Coronary artery (tissue), 2 donors: Measurements from ENCODE around the gene MYO1B.

ENCODE experiments used
- DNase-seq: peaks from one replicate; pipeline ENCODE4 v3.0.0-alpha.2; 2017; ENCODE audit warnings: low spot score
- H3K27ac ChIP-seq, 2 donors: fragments of 200-600 bp; sonication (generic); one replicate each; pipeline ENCODE4 v1.5.1; 2016 to 2019
- H3K4me3 ChIP-seq: fragments of 200-600 bp; sonication (generic); 2 replicates; pipeline ENCODE4 v1.5.1; 2016; ENCODE audit warnings: mild to moderate bottlenecking, moderate library complexity
- CTCF ChIP-seq: fragments of 200-600 bp; sonication (generic); IDR thresholded peaks from one replicate; pipeline ENCODE4 v1.5.1; 2019; ENCODE audit warnings: antibody characterized with exemption

The MYO1B gene

GRCh38 chr2:191341436-191341835, 96.2 kb downstream of the MYO1B start:
- no peak for TF ChIP-seq CTCF
- H3K4me3 ChIP-seq = no peak overlapping the region
- no peak for DNase-seq

GRCh38 chr2:191343796-191344338, 98.7 kb downstream of the MYO1B start:
- Histone ChIP-seq H3K4me3 (no peak overlapping the region), H3K27ac (no peak overlapping the region)
- no peak for DNase-seq
- no peak for TF ChIP-seq CTCF

More at GRCh38 chr2:191341436-191341835, 96.2 kb downstream of the MYO1B start:
- no peak overlapping the region for H3K27ac ChIP-seq

- Histone ChIP-seq H3K27ac (no peak overlapping the region), H3K4me3 (no peak overlapping the region)
- TF ChIP-seq CTCF = no peak
- no peak for DNase-seq
Measured at GRCh38 chr2:191345788-191346187, 100.6 kb downstream of the MYO1B start.

GRCh38 chr2:191347154-191347553, 102.0 kb downstream of the MYO1B start:
- Histone ChIP-seq H3K4me3 (no peak overlapping the region), H3K27ac (no peak overlapping the region)
- DNase-seq = no peak
- TF ChIP-seq CTCF = no peak

DNA sequence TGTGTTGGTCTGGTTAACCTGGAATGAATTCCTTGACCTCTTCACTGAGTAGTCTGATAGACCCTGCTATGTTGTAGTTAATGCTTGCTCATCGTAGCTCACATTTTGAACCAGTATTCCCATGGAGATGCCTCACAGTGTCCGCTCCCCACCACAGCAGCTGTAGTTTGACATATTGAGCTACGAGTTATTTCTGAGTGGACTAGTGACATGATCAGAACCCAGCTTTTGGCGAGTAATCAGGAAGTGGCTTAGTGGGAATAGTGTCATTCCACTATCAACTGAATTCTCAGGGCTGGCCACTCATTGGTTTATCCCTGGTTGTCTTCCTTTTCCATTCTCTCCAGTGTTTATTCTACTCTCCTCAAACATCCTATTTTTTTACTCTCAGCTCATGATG, 102.7 kb downstream of the MYO1B start:
- Histone ChIP-seq H3K27ac (no peak overlapping the region), H3K4me3 (no peak overlapping the region)
- DNase-seq = no peak
- no peak for TF ChIP-seq CTCF

DNA sequence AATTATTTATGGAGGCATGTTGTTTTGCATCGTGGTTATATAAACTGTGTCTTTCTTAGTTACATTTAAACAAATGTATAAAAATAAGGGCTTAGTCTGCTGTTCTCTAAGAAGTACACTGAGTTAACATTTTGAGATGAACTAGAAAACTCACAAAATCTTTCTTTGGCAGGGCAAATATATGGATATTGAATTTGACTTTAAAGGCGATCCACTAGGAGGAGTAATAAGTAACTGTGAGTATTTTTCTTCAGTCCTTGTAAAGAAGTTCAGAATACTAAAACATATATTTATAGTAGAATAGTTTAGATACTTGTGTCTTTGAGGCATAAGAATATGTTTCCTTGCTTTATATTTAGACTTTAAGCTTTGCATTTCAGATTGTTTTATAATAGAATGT, 104.8 kb downstream of the MYO1B start:
- Histone ChIP-seq H3K4me3 (no peak overlapping the region), H3K27ac (no peak overlapping the region)
- DNase-seq = no peak
- no peak for TF ChIP-seq CTCF

DNA sequence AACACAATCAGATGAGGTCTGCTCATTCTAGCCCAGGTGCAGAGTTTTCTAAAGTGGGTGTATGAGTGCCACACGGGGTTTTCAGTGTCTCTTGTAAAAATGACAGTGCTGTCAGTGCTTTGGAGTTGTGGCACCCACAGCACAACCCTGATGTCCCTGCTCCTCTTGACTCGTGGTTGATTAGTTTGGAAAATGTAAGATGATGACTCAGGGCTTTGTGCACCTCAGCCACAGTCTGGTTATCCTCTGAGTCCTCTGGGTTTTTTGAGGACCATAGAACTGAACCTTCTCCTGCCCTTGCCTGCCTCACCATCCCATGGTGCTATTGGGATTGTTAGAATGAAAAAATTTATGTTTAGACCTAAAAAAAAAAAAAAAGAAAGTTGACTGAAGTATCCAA, 105.6 kb downstream of the MYO1B start:
- H3K4me3 ChIP-seq = no peak overlapping the region
- no peak for TF ChIP-seq CTCF
- DNase-seq = no peak
- H3K27ac ChIP-seq = no peak overlapping the region
